Testis (tissue), 2 donors: ENCODE data around the gene NTNG2.

Source experiments
- POLR2A ChIP-seq: fragments of 450-650 bp; IDR thresholded peaks from one replicate; pipeline ENCODE4 v1.6.1; 2017; ENCODE audit warnings: antibody characterized with exemption, mild to moderate bottlenecking, moderate library complexity
- TF ChIP-seq, protein P1 (sequence below), 3 experiments: fragments of 450-650 bp in 2 of 3; fragments of 200-600 bp in 1 of 3; sonication (generic) in 1 of 3; IDR thresholded peaks; one replicate each; pipeline ENCODE4 v1.5.1; 2016 to 2019; ENCODE audit warnings: antibody characterized with exemption in 3 of 3, mild to moderate bottlenecking in 2 of 3, moderate library complexity in 1 of 3

DNA sequence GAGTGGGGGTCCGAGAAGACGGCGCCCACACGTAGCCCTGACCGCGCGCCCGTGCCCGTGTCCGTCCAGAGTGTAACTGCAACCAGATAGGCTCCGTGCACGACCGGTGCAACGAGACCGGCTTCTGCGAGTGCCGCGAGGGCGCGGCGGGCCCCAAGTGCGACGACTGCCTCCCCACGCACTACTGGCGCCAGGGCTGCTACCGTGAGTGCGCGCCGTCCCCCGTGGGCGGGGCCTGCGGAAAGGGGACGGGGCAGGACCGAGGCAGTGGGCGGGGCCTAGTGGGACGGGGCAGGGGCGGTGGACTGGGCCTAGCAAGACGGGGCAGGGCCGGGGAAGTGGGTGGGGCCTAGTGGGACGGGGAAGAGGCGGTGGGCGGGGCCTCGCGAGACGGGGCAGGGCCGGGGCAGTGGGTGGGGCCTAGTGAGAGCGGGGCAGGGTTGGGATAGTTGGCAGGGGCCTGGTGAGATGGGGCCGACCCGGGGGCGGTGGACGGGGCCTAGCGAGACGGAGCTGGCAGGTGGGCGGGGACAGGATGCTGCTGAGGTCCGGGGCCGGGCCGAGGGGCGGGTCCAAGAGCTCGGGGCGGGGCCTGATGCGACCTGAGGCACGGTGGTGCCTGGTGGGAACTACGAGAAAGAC is 79.1 kb downstream of the NTNG2 start:
- no peak for TF ChIP-seq POLR2A
- TF ChIP-seq, protein P1, sequence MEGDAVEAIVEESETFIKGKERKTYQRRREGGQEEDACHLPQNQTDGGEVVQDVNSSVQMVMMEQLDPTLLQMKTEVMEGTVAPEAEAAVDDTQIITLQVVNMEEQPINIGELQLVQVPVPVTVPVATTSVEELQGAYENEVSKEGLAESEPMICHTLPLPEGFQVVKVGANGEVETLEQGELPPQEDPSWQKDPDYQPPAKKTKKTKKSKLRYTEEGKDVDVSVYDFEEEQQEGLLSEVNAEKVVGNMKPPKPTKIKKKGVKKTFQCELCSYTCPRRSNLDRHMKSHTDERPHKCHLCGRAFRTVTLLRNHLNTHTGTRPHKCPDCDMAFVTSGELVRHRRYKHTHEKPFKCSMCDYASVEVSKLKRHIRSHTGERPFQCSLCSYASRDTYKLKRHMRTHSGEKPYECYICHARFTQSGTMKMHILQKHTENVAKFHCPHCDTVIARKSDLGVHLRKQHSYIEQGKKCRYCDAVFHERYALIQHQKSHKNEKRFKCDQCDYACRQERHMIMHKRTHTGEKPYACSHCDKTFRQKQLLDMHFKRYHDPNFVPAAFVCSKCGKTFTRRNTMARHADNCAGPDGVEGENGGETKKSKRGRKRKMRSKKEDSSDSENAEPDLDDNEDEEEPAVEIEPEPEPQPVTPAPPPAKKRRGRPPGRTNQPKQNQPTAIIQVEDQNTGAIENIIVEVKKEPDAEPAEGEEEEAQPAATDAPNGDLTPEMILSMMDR (IDR thresholded peaks at IDR 0.05), result peak in 1 of 3 experiments; percentile 9
